GM12875 (cell line): ENCODE results near the gene IRAK2.

ENCODE experiments used
- H3K4me3 ChIP-seq: one replicate; pipeline ENCODE4 v1.5.1; 2011; ENCODE audit warnings: low read depth, low read length, control low read depth
- CTCF ChIP-seq: IDR thresholded peaks from 2 replicates; pipeline ENCODE4 v1.5.1; 2011; ENCODE audit warnings: low read depth, mild to moderate bottlenecking, control low read depth, inconsistent platforms, low read length, moderate library complexity, borderline replicate concordance; ENCODE audit not compliant: insufficient read depth

The IRAK2 gene

GRCh38 chr3:10228248-10228950, 63.7 kb downstream of the IRAK2 start:
- no peak for TF ChIP-seq CTCF
- H3K4me3 ChIP-seq = no peak overlapping the region

- no peak for TF ChIP-seq CTCF
- H3K4me3 ChIP-seq = no peak overlapping the region
Observed at GRCh38 chr3:10229576-10229975, 64.9 kb downstream of the IRAK2 start.

- H3K4me3 ChIP-seq = no peak overlapping the region
Observed at GRCh38 chr3:10232137-10232536, 67.4 kb downstream of the IRAK2 start.

DNA sequence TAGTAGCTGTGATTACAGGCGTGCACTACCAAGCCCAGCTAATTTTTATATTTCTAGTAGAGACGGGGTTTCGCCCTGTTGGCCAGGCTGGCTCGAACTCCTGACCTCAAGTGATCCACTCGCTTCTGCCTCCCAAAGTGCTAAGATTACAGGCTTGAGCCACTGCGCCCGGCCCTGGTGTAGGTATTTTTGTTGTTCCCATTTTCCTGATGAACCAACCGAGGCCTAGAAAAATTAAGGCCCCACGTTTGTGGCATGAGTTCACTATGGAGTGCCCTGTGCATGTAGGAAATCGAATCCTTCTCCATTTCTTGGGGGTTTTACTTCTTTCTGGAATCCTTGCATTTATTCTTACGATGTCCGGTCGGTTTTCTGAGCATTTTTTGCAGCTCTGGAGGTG, 69.3 kb downstream of the IRAK2 start:
- H3K4me3 ChIP-seq = no peak overlapping the region
- no peak for TF ChIP-seq CTCF

More at GRCh38 chr3:10232137-10232536, 67.4 kb downstream of the IRAK2 start:
- TF ChIP-seq CTCF = no peak

GRCh38 chr3:10234526-10235230, 70.0 kb downstream of the IRAK2 start:
- no peak for TF ChIP-seq CTCF

GRCh38 chr3:10235551-10235950, 70.8 kb downstream of the IRAK2 start:
- no peak overlapping the region for H3K4me3 ChIP-seq
- no peak for TF ChIP-seq CTCF

More at GRCh38 chr3:10234526-10235230, 70.0 kb downstream of the IRAK2 start:
- H3K4me3 ChIP-seq = no peak overlapping the region
